CD4-positive, alpha-beta T cell (primary cell): ENCODE results near the gene CMPK2. TPM values are rescaled to one million over a fixed set of nuclear protein-coding genes. Genes with fewer than 3 reads are reported as not detected.

ENCODE experiments used
- ATAC-seq: fragments of 200-7000 bp; cut with Tn5 transposase; one replicate; pipeline ENCODE4 v1.10.0; 2022; ENCODE audit warnings: mild to moderate bottlenecking; ENCODE audit not compliant: poor library complexity
- CTCF ChIA-PET: fragments of 350-600 bp; sonication (Branson Sonifier 250); formaldehyde crosslinking; loops from one replicate; lab custom pipeline; 2021; ENCODE audit warnings: antibody characterized with exemption, inconsistent platforms; lab: Charles Lee
- POLR2A ChIA-PET: fragments of 350-600 bp; sonication (Branson Sonifier 250); formaldehyde crosslinking; loops from one replicate; lab custom pipeline; 2021; ENCODE audit warnings: antibody characterized with exemption, inconsistent platforms; lab: Charles Lee
- DNase-seq, 14 experiments: peaks; one replicate each; pipeline ENCODE4 v3.0.0-alpha.2; 2013 to 2020; ENCODE audit warnings: mixed read lengths in 2 of 14
- H3K27ac ChIP-seq, 2 donors: one replicate each; pipeline versions ENCODE4 v1.5.1 to v1.7.0; 2013; ENCODE audit warnings: low read length in 2 of 2, low read depth in 1 of 2, mild to moderate bottlenecking in 1 of 2
- H3K27me3 ChIP-seq, 2 experiments: 1 replicate in 1 of 2; 2 replicates in 1 of 2; pipeline versions ENCODE4 v1.6.1 to v1.7.0; 2013; ENCODE audit warnings: low read length in 2 of 2, control low read depth in 1 of 2, mild to moderate bottlenecking in 1 of 2, moderate library complexity in 1 of 2; ENCODE audit not compliant: insufficient read depth in 2 of 2, control insufficient read depth in 1 of 2
- H3K36me3 ChIP-seq: one replicate; pipeline ENCODE4 v1.6.1; 2013; ENCODE audit warnings: low read length, control low read depth; ENCODE audit not compliant: insufficient read depth
- H3K4me1 ChIP-seq: one replicate; pipeline ENCODE4 v1.6.1; 2013; ENCODE audit warnings: low read length, control low read depth; ENCODE audit not compliant: insufficient read depth
- H3K4me3 ChIP-seq: one replicate; pipeline ENCODE4 v1.5.1; 2013; ENCODE audit warnings: mild to moderate bottlenecking, low read length, moderate library complexity
- H3K9me3 ChIP-seq, 2 experiments: 1 replicate in 1 of 2; 2 replicates in 1 of 2; pipeline versions ENCODE4 v1.6.1 to v1.7.0; 2013; ENCODE audit warnings: low read length in 2 of 2, mild to moderate bottlenecking in 2 of 2, control low read depth in 1 of 2, moderate library complexity in 1 of 2; ENCODE audit not compliant: control insufficient read depth in 1 of 2, insufficient read depth in 1 of 2
- H3K27ac Mint-ChIP-seq: one replicate; pipeline ENCODE4 v1.8.0; 2020; ENCODE audit warnings: mixed read lengths
- H3K27me3 Mint-ChIP-seq: one replicate; pipeline ENCODE4 v1.8.0; 2021; ENCODE audit warnings: mixed read lengths
- H3K36me3 Mint-ChIP-seq: one replicate; pipeline ENCODE4 v1.8.0; 2021; ENCODE audit warnings: low read depth, mixed read lengths
- H3K4me1 Mint-ChIP-seq: one replicate; pipeline ENCODE4 v1.8.0; 2021; ENCODE audit warnings: low read depth, mixed read lengths
- H3K4me3 Mint-ChIP-seq: one replicate; pipeline ENCODE4 v1.8.0; 2020; ENCODE audit warnings: mild to moderate bottlenecking, mixed read lengths
- H3K9me3 Mint-ChIP-seq: one replicate; pipeline ENCODE4 v1.8.0; 2020; ENCODE audit warnings: mixed read lengths
- intact Hi-C, 2 experiments: fragments of 100-400 bp; cut with DNase I in 1 of 2; cut with micrococcal nuclease in 1 of 2; formaldehyde crosslinking; loops; one replicate each; pipeline versions ENCODE4 v1.15.1 to v1.9.0; 2023 to 2025; cut with DNase I, micrococcal nuclease
- total RNA-seq, 174 experiments: library from RNA in 2 of 174; stranded (reverse) in 2 of 174; gene quantifications; one replicate each; pipeline ENCODE4 v1.2.3 and lab custom pipeline; 2021 to 2026
- TF ChIP-seq, protein P1 (sequence below): fragments of 200-600 bp; IDR thresholded peaks from one replicate; pipeline ENCODE4 v1.8.0; 2022; ENCODE audit warnings: antibody characterized with exemption, mild to moderate bottlenecking

CMPK2 gene
- total RNA-seq, 2 experiments from 2014 or later: 6.5 to 7.6 TPM

DNA sequence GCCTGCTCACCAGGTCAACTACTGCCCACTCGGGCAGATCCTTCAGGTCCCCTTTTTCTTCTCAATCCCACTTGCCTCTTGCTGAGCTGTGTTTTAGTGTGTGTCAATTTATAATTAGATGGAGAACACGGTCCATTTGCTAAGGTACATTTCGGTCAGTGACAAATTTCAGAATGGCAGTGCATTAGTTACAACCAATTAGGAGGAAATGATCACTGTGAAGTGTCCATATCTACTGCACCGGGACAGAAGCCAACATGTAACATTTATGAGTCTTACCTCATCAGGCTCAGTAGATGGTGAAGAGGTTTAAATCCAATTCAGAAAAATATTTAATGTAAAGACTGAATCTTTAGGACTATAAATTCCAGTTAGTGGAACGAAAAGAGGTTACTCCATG lies 47.7 kb downstream of the CMPK2 start:
- intact Hi-C loops: no loop called here
- POLR2A ChIA-PET: no interaction called here

DNA sequence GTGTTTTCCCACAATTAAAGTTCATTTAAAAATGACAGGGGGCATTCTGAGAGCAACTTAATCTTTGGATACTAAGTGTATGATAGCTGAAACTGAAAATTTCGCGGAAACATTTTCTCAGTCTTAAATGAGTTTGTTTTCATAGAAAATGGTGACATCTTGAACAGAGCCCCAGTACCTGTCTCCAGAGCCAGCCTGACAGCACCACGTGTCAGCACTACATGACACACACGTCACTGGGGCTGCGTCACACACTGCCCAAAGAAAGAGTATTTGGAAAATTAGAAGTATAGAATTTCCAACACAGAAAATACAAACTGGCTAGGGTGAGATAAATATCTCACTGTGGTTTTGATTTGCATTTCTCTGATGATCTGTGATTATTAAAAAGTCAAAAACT lies 50.8 kb downstream of the CMPK2 start:
- H3K36me3 Mint-ChIP-seq: no peaks in the 10 kb centered on the region
- POLR2A ChIA-PET: no interaction called here

More for the DNA sequence above, 47.7 kb downstream of the CMPK2 start:
- Histone ChIP-seq H3K36me3 (no peaks in the 10 kb centered on the region), H3K27ac (no peak overlapping the region), H3K4me3 (no peak overlapping the region), H3K27me3 (peaks cover 0 to 4% of the 10 kb centered on the region in 2 experiments), H3K4me1 (no peaks in the 10 kb centered on the region), H3K9me3 (no peaks in the 10 kb centered on the region)
- TF ChIP-seq, protein P1, sequence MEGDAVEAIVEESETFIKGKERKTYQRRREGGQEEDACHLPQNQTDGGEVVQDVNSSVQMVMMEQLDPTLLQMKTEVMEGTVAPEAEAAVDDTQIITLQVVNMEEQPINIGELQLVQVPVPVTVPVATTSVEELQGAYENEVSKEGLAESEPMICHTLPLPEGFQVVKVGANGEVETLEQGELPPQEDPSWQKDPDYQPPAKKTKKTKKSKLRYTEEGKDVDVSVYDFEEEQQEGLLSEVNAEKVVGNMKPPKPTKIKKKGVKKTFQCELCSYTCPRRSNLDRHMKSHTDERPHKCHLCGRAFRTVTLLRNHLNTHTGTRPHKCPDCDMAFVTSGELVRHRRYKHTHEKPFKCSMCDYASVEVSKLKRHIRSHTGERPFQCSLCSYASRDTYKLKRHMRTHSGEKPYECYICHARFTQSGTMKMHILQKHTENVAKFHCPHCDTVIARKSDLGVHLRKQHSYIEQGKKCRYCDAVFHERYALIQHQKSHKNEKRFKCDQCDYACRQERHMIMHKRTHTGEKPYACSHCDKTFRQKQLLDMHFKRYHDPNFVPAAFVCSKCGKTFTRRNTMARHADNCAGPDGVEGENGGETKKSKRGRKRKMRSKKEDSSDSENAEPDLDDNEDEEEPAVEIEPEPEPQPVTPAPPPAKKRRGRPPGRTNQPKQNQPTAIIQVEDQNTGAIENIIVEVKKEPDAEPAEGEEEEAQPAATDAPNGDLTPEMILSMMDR: no peak
- Mint-ChIP-seq H3K36me3 (no peaks in the 10 kb centered on the region), H3K9me3 (no peaks in the 10 kb centered on the region), H3K27ac (no peak overlapping the region), H3K4me3 (no peak overlapping the region), H3K4me1 (no peaks in the 10 kb centered on the region), H3K27me3 (peaks cover 9% of the 10 kb centered on the region)
- CTCF ChIA-PET: no interaction called here
- ATAC-seq (no peak), DNase-seq (no peak)

DNA sequence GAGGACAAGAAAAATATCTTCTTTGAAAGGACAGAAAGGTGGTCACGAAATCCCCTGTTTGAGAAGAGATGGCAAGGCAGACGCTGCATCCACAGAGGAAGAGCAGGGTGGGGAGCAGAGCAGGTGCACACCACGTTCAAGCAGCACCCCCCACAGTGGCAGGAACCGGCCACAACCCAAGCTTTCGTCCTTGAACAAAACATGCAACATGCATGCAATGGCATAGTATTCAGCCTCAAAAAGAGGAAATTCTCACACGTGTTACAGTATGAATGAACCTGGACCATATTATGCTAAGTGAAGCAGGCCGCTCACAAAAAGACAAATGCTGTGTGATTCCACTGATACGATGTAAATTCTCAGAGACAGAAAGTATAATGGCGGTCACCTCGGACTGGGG lies 51.4 kb downstream of the CMPK2 start:
- no peak overlapping the region for H3K4me3 ChIP-seq
- intact Hi-C loops: no loop called here
- ATAC-seq (no peak), DNase-seq (no peak)
- ChIA-PET POLR2A (no interaction called here), CTCF (no interaction called here)
- H3K9me3 Mint-ChIP-seq: no peaks in the 10 kb centered on the region
- H3K36me3 Mint-ChIP-seq: no peaks in the 10 kb centered on the region
- H3K27me3 ChIP-seq: peaks cover 4 to 9% of the 10 kb centered on the region in 2 experiments
- TF ChIP-seq, protein P1: no peak
- H3K27ac Mint-ChIP-seq: no peak overlapping the region
- no peak overlapping the region for H3K4me3 Mint-ChIP-seq
- no peaks in the 10 kb centered on the region for H3K4me1 ChIP-seq
- no peaks in the 10 kb centered on the region for H3K4me1 Mint-ChIP-seq
- no peaks in the 10 kb centered on the region for H3K9me3 ChIP-seq
- H3K27me3 Mint-ChIP-seq: peaks cover 25% of the 10 kb centered on the region
- no peaks in the 10 kb centered on the region for H3K36me3 ChIP-seq
- no peak overlapping the region for H3K27ac ChIP-seq

More for the DNA sequence above, 50.8 kb downstream of the CMPK2 start:
- CTCF ChIA-PET: no interaction called here
- intact Hi-C loops: no loop called here
- no peak for ATAC-seq
- Histone ChIP-seq H3K36me3 (no peaks in the 10 kb centered on the region), H3K4me1 (no peaks in the 10 kb centered on the region), H3K27me3 (peaks cover 4 to 9% of the 10 kb centered on the region in 2 experiments), H3K27ac (no peak overlapping the region), H3K9me3 (no peaks in the 10 kb centered on the region), H3K4me3 (no peak overlapping the region)
- H3K27me3 Mint-ChIP-seq: peaks cover 25% of the 10 kb centered on the region
- no peak overlapping the region for H3K4me3 Mint-ChIP-seq
- no peak for DNase-seq
- TF ChIP-seq, protein P1: no peak
- H3K9me3 Mint-ChIP-seq: no peaks in the 10 kb centered on the region
- H3K27ac Mint-ChIP-seq: no peak overlapping the region
- no peaks in the 10 kb centered on the region for H3K4me1 Mint-ChIP-seq
